Tibial artery (tissue), 4 donors: ENCODE measurements around the gene ZNRF1.

Experiments
- DNase-seq, 2 donors: peaks; one replicate each; pipeline ENCODE4 v3.0.0-alpha.2; 2019
- H3K27ac ChIP-seq, 2 donors: fragments of 200-600 bp; sonication (generic) in 1 of 2; 1 replicate in 1 of 2; 2 replicates in 1 of 2; pipeline ENCODE4 v1.5.1; 2018 to 2019; ENCODE audit warnings: mild to moderate bottlenecking in 1 of 2
- H3K27me3 ChIP-seq, 2 donors: fragments of 200-600 bp; sonication (generic) in 1 of 2; one replicate each; pipeline versions ENCODE4 v1.5.1 to v1.6.0; 2016 to 2019
- H3K36me3 ChIP-seq, 3 donors: fragments of 200-600 bp; sonication (generic) in 2 of 3; one replicate each; pipeline ENCODE4 v1.5.1; 2016 to 2019; ENCODE audit warnings: mild to moderate bottlenecking in 2 of 3
- H3K4me1 ChIP-seq, 4 donors: fragments of 200-600 bp; sonication (generic) in 2 of 4; 1 replicate in 3 of 4; 2 replicates in 1 of 4; pipeline ENCODE4 v1.5.1; 2016 to 2019
- H3K4me3 ChIP-seq, 2 donors: fragments of 200-600 bp; sonication (generic) in 1 of 2; 1 replicate in 1 of 2; 2 replicates in 1 of 2; pipeline ENCODE4 v1.5.1; 2018 to 2019; ENCODE audit warnings: mild to moderate bottlenecking in 2 of 2
- H3K9me3 ChIP-seq, 3 donors: fragments of 200-600 bp; sonication (generic) in 1 of 3; one replicate each; pipeline ENCODE4 v1.5.1; 2016 to 2019
- CTCF ChIP-seq, 2 experiments: fragments of 200-600 bp in 1 of 2; fragments of 450-650 bp in 1 of 2; IDR thresholded peaks; one replicate each; pipeline ENCODE4 v1.5.1; 2017 to 2019; ENCODE audit warnings: antibody characterized with exemption in 2 of 2, mild to moderate bottlenecking in 1 of 2, moderate library complexity in 1 of 2
- intact Hi-C: fragments of 100-400 bp; cut with DNase I; formaldehyde crosslinking; loops from one replicate; pipeline ENCODE4 v1.15.0; 2023; ENCODE audit warnings: low total_unique reads

ZNRF1 gene

GRCh38 chr16:74998481-74999218, at the start of gene ZNRF1:
TSS of gene ZNRF1 (plus strand) at chr16:74999024. CDS start at chr16:74999672, 648 bp downstream.
- Histone ChIP-seq H3K9me3 (no peaks in the 10 kb centered on the region), H3K36me3 (no peaks in the 10 kb centered on the region), H3K27ac (peak within 1 kb of the TSS; percentile 75 to 78), H3K27me3 (no peaks in the 10 kb centered on the region), H3K4me3 (peak within 1 kb of the TSS; percentile 71 to 100), H3K4me1 (peaks cover 0 to 22% (median 15%) of the 10 kb centered on the region in 4 donors)
- peak; percentile 70 to 89 for DNase-seq
- intact Hi-C loops, result loop anchor here (1.0 kb wide), 1 partner anchor 113 kb away; no protein-coding TSS in a partner anchor
- peak; percentile 77 to 83 for TF ChIP-seq CTCF (IDR thresholded peaks at IDR 0.05)

GRCh38 chr16:74949309-74949708, 49.5 kb upstream of the ZNRF1 start:
- no peak for DNase-seq
- H3K9me3 ChIP-seq, result no peaks in the 10 kb centered on the region
- H3K36me3 ChIP-seq, result peaks cover 59 to 96% (median 71%) of the 10 kb centered on the region in 3 donors

GRCh38 chr16:74950511-74950910, 48.3 kb upstream of the ZNRF1 start:
- TF ChIP-seq CTCF (IDR thresholded peaks at IDR 0.05), result no peak
- Histone ChIP-seq H3K4me3 (no peak overlapping the region), H3K27me3 (no peaks in the 10 kb centered on the region), H3K27ac (no peak overlapping the region), H3K9me3 (no peaks in the 10 kb centered on the region), H3K36me3 (peaks cover 59 to 96% (median 77%) of the 10 kb centered on the region in 3 donors), H3K4me1 (no peaks in the 10 kb centered on the region)
- intact Hi-C loops, result no loop called here
- peak in 1 of 2 donors; percentile 13 for DNase-seq

More at GRCh38 chr16:74949309-74949708, 49.5 kb upstream of the ZNRF1 start:
- Histone ChIP-seq H3K27ac (no peak overlapping the region), H3K4me3 (no peak overlapping the region), H3K27me3 (no peaks in the 10 kb centered on the region), H3K4me1 (no peaks in the 10 kb centered on the region)
- intact Hi-C loops, result no loop called here
- no peak for TF ChIP-seq CTCF (IDR thresholded peaks at IDR 0.05)

GRCh38 chr16:74951206-74951605, 47.6 kb upstream of the ZNRF1 start:
- TF ChIP-seq CTCF (IDR thresholded peaks at IDR 0.05), result no peak
- Histone ChIP-seq H3K36me3 (peaks cover 52 to 96% (median 79%) of the 10 kb centered on the region in 3 donors), H3K27ac (no peak overlapping the region), H3K9me3 (no peaks in the 10 kb centered on the region), H3K4me3 (no peak overlapping the region), H3K4me1 (no peaks in the 10 kb centered on the region), H3K27me3 (no peaks in the 10 kb centered on the region)
- intact Hi-C loops, result no loop called here
- peak in 1 of 2 donors; percentile 15 for DNase-seq

GRCh38 chr16:74951681-74952080, 47.1 kb upstream of the ZNRF1 start:
- intact Hi-C loops, result no loop called here
- Histone ChIP-seq H3K9me3 (no peaks in the 10 kb centered on the region), H3K27ac (no peak overlapping the region), H3K27me3 (no peaks in the 10 kb centered on the region), H3K4me3 (no peak overlapping the region), H3K4me1 (no peaks in the 10 kb centered on the region), H3K36me3 (peaks cover 48 to 96% (median 77%) of the 10 kb centered on the region in 3 donors)
- peak in 1 of 2 donors; percentile 24 for DNase-seq
- no peak for TF ChIP-seq CTCF (IDR thresholded peaks at IDR 0.05)
